ENCODE data around the gene NUCKS1. TPM values are rescaled to one million over a fixed set of nuclear protein-coding genes. Genes with fewer than 3 reads are reported as not detected.

Gene NUCKS1
- total RNA-seq, 1 donor from 2014 or later = 124 TPM

DNA sequence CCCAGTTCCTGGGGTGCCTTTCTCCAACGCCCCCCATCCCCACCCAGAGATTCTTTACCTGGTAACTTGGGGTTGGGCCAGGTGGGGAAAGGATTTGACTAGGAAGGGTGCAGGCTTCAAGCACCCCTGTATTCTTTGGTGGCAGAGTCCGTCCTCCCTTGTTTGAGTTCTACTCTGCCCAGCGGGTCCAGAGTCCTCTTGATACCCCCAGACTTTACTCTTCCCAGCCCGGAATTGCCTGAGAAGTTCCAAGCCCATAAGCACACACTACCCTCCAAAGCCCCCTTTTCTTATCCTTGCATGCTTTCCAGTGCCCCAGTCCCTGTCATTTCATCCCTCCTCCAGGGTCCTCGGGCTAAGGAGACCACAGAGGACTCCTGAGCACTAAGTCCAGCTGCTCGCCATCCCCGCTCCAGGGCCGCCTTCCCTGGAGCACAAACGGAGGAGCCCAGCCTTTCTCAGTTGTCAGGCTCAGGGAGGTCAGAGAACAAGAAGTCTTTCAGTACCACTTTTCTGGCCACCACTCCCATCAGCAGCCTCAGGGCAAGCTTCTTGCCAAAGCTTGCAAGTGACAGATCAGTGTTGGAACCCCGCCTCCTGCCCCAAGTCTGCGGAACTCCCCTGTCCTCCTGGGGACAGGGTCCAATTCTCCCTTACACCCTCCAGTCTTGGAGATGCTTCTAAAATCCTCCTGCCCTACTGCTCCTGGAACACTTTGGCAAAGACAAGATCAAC lies 81.9 kb downstream of the NUCKS1 start:
- H3K27me3 Mint-ChIP-seq (ENCODE audit: unreplicated experiment) = peaks cover 8% of the 10 kb centered on the region
- TF ChIP-seq, protein P1, sequence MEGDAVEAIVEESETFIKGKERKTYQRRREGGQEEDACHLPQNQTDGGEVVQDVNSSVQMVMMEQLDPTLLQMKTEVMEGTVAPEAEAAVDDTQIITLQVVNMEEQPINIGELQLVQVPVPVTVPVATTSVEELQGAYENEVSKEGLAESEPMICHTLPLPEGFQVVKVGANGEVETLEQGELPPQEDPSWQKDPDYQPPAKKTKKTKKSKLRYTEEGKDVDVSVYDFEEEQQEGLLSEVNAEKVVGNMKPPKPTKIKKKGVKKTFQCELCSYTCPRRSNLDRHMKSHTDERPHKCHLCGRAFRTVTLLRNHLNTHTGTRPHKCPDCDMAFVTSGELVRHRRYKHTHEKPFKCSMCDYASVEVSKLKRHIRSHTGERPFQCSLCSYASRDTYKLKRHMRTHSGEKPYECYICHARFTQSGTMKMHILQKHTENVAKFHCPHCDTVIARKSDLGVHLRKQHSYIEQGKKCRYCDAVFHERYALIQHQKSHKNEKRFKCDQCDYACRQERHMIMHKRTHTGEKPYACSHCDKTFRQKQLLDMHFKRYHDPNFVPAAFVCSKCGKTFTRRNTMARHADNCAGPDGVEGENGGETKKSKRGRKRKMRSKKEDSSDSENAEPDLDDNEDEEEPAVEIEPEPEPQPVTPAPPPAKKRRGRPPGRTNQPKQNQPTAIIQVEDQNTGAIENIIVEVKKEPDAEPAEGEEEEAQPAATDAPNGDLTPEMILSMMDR (IDR thresholded peaks at IDR 0.05; ENCODE audit: partially characterized antibody, unreplicated experiment) = no peak
- no peak overlapping the region for H3K27ac Mint-ChIP-seq (ENCODE audit: unreplicated experiment)
- no peak overlapping the region for H3K4me3 Mint-ChIP-seq (ENCODE audit: unreplicated experiment)
- no peak for DNase-seq
- H3K9me3 Mint-ChIP-seq (ENCODE audit: unreplicated experiment) = peaks cover 2% of the 10 kb centered on the region
- H3K36me3 Mint-ChIP-seq (ENCODE audit: unreplicated experiment) = no peaks in the 10 kb centered on the region
- H3K4me1 Mint-ChIP-seq (ENCODE audit: low read depth, unreplicated experiment) = peaks cover 2% of the 10 kb centered on the region

DNA sequence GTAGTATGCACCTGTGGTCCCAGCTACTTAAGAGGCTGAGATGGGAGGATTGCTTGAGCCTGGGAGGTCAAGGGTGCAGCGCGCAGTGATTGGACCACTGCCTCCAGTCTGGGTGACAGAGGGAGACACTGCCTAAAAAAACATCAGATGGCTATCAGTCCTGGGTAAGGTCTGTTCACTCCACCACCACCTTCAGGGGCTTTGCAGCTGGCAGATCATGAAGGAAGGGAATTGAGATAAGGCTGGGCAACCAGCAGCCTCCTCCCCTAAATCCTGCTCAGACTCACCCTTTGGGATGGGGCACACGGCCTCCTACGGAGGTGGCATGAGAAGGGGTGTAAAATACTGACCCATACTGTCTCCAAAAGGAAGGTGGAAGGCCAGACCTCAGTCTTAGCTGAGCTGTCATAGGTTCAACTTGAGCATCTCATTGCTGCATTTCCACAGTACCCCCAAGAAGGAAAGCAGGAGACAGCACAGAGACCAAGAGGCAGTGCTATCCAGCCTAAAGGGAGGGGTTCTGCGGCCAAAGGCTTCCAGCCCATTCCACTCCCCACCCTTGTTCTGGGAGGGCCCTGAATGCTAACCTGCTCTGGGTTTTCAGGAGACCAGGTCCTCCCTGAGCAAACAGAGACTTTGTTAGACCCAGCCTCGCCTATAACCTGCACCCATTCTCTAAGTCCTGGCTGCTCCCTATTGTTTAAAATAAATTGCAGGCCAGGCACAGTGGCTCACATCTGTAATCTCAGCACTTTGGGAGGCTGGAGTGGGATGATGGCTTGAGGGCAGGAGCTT lies 83.4 kb downstream of the NUCKS1 start:
- peaks cover 8% of the 10 kb centered on the region for H3K27me3 Mint-ChIP-seq (ENCODE audit: unreplicated experiment)
- TF ChIP-seq, protein P1 (IDR thresholded peaks at IDR 0.05; ENCODE audit: partially characterized antibody, unreplicated experiment) = no peak
- peaks cover 2% of the 10 kb centered on the region for H3K4me1 Mint-ChIP-seq (ENCODE audit: low read depth, unreplicated experiment)
- H3K27ac Mint-ChIP-seq (ENCODE audit: unreplicated experiment) = no peak overlapping the region
- no peak for DNase-seq
- no peaks in the 10 kb centered on the region for H3K36me3 Mint-ChIP-seq (ENCODE audit: unreplicated experiment)
- peaks cover 2% of the 10 kb centered on the region for H3K9me3 Mint-ChIP-seq (ENCODE audit: unreplicated experiment)
- no peak overlapping the region for H3K4me3 Mint-ChIP-seq (ENCODE audit: unreplicated experiment)

DNA sequence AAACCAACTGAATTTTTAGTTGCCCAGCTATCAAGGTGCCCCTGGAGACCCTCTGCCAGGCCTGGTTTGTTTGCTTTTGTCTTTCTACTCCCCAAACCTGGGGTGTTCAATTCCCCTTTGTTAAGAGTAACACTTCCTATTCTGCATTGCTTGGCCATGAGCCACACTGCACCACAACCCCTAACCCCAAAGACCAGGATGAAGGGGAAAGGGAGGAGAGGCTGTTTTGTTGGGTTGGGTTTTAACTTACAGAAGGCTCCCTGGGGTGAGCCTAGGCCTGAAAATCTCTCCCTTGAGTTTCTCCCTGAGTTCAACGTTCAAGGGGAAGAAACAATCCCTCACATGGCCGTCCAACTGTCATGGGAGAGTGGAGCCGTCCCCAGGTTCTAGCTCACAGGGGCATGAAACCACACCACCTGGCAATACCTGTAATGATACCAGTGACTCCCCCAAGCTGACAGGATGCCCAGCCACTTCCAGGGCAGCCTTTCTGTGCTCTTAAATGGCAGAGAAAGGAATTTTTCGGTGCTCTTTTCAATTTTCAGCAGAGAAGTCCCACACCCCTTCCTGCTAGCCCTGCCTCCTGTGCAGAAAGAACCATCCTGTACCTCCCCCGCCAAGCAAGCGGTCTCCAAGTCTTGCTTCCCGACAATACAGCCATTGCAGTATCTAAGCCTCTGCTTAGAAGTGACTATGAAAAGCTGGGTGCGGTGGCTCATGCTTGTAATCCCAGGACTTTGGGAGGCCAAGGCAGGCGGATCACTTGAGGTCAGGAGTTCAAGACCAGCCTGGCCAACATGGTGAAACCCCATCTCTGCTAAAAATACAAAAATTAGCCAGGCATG lies 84.6 kb downstream of the NUCKS1 start:
- Mint-ChIP-seq H3K4me3 (ENCODE audit: unreplicated experiment) (no peak overlapping the region), H3K9me3 (ENCODE audit: unreplicated experiment) (peaks cover 2% of the 10 kb centered on the region), H3K4me1 (ENCODE audit: low read depth, unreplicated experiment) (peaks cover 2% of the 10 kb centered on the region), H3K27me3 (ENCODE audit: unreplicated experiment) (peaks cover 9% of the 10 kb centered on the region), H3K27ac (ENCODE audit: unreplicated experiment) (no peak overlapping the region), H3K36me3 (ENCODE audit: unreplicated experiment) (no peaks in the 10 kb centered on the region)
- TF ChIP-seq, protein P1 (IDR thresholded peaks at IDR 0.05; ENCODE audit: partially characterized antibody, unreplicated experiment) = no peak
- DNase-seq = no peak

DNA sequence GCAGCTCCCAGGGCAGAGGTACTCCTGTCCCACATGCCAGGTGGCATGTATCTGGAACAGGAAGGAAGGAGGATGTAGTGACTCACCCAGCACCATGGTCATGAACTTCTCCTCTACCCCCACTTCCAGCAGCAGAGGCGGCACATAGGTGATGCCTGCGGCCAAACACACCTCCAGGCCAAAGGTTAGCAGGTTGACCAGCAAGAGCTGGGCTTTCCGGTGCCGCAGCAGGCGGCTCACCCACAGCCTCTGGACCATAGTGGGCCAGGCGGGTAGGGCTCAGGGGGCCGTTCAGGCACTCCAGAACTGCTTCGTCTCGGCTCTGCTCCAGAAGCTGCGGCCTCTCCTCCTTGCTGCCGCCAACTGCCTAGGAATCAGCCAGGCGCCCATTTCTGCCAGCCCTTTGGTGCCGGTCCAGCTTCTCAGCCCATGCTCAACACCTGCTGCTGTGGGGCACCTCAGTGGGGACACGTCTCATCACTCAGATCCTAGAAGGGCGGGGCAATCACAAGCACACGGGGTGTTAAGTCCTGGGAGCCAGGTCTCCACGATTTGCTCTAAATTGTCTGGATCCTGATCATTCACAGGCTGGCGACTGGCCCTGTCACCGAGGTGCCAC lies 85.5 kb downstream of the NUCKS1 start:
- no peak for DNase-seq

More for the DNA sequence above, 85.5 kb downstream of the NUCKS1 start:
- no peak overlapping the region for H3K27ac Mint-ChIP-seq (ENCODE audit: unreplicated experiment)
- H3K36me3 Mint-ChIP-seq (ENCODE audit: unreplicated experiment) = no peaks in the 10 kb centered on the region
- peaks cover 2% of the 10 kb centered on the region for H3K9me3 Mint-ChIP-seq (ENCODE audit: unreplicated experiment)
- TF ChIP-seq, protein P1 (IDR thresholded peaks at IDR 0.05; ENCODE audit: partially characterized antibody, unreplicated experiment) = no peak
- H3K4me1 Mint-ChIP-seq (ENCODE audit: low read depth, unreplicated experiment) = peaks cover 2% of the 10 kb centered on the region
- no peak overlapping the region for H3K4me3 Mint-ChIP-seq (ENCODE audit: unreplicated experiment)
- H3K27me3 Mint-ChIP-seq (ENCODE audit: unreplicated experiment) = peaks cover 12% of the 10 kb centered on the region
